Aorta (tissue), 5 donors: Measurements from ENCODE around the gene WDR31. TPM values are rescaled to one million over a fixed set of nuclear protein-coding genes. Genes with fewer than 3 reads are reported as not detected.
A peak's percentile ranks its signal among the peaks of the same experiment; 100 is the strongest.

ENCODE experiments used
- ATAC-seq: fragments of 200-7000 bp; cut with Tn5 transposase; one replicate; pipeline ENCODE4 v1.9.1; 2022; ENCODE audit warnings: moderate library complexity; ENCODE audit not compliant: low FRiP score
- DNase-seq, 2 donors: peaks; one replicate each; pipeline ENCODE4 v3.0.0-alpha.2; 2020
- H3K27ac ChIP-seq, 2 donors: one replicate each; pipeline ENCODE4 v1.5.1; 2013; ENCODE audit warnings: low read length in 2 of 2, mild to moderate bottlenecking in 2 of 2, moderate library complexity in 2 of 2, control low read depth in 1 of 2, inconsistent platforms in 1 of 2, low read depth in 1 of 2
- H3K27me3 ChIP-seq, 2 donors: one replicate each; pipeline ENCODE4 v1.6.1; 2013; ENCODE audit warnings: control low read depth in 1 of 2, low read length in 1 of 2, mild to moderate bottlenecking in 1 of 2, moderate library complexity in 1 of 2; ENCODE audit not compliant: insufficient read depth in 2 of 2, control insufficient read depth in 1 of 2
- H3K36me3 ChIP-seq, 2 donors: one replicate each; pipeline ENCODE4 v1.6.1; 2013; ENCODE audit warnings: control low read depth in 1 of 2, low read length in 1 of 2, mild to moderate bottlenecking in 1 of 2; ENCODE audit not compliant: insufficient read depth in 2 of 2, control insufficient read depth in 1 of 2
- H3K4me1 ChIP-seq, 2 donors: one replicate each; pipeline ENCODE4 v1.6.1; 2013; ENCODE audit warnings: low read length in 2 of 2, control low read depth in 1 of 2, mild to moderate bottlenecking in 1 of 2, moderate library complexity in 1 of 2; ENCODE audit not compliant: insufficient read depth in 2 of 2, control insufficient read depth in 1 of 2
- H3K4me3 ChIP-seq, 2 donors: one replicate each; pipeline ENCODE4 v1.5.1; 2013; ENCODE audit warnings: low read length in 2 of 2, control low read depth in 1 of 2, mild to moderate bottlenecking in 1 of 2
- H3K9me3 ChIP-seq: one replicate; pipeline ENCODE4 v1.6.1; 2013; ENCODE audit warnings: mild to moderate bottlenecking, low read length; ENCODE audit not compliant: control insufficient read depth
- WGBS, 2 donors: extraction: QIAGEN DNeasy Blood & Tissue Kit; methylation state at CpG; one replicate each; pipeline ENCODE4 v1.1.7; 2013; 5-methylcytosine and 5-hydroxymethylcytosine counted together
- intact Hi-C, 2 donors: fragments of 100-400 bp; cut with DNase I; formaldehyde crosslinking; loops; one replicate each; pipeline versions ENCODE4 v1.14.2 to v1.15.0; 2022
- polyA plus RNA-seq, 2 donors: library from polyadenylated mRNA; stranded (reverse); fragments of 200-250 nt; gene quantifications; one replicate each; pipeline ENCODE4 v1.2.3, GENCODE V29; 2013
- total RNA-seq, 2 donors: library from RNA; stranded (reverse); fragmentation: NEBNext Ultra II Directional; extraction: Animal tissue kit (Norgen Biotek cat#: 25700); gene quantifications; one replicate each; pipeline ENCODE4 v1.2.1, GENCODE V29; 2021
- donor health status: healthy with polysubstance abuse.
- donor health status: Bipolar disorder and iron deficiency.
- donor health status: DM: no; HTN: no; CAD: no.
- donor health status: DM: no; HTN: no; CAD: no.
- donor health status: DM: yes; HTN: yes; CAD: no.

Gene WDR31
- total and polyA plus RNA-seq, 4 donors: 0.54 to 2.1 (median 1.1) TPM

- DNase-seq: no peak
- H3K4me1 ChIP-seq: no peaks in the 10 kb centered on the region
- H3K4me3 ChIP-seq: peak within 1 kb of the TSS; percentile 36 to 47
- 2% methylated on average over 44 to 71 of the region's 71 CpGs for whole genome bisulfite sequencing, 2 donors
- no peak within 1 kb of the TSS for H3K27ac ChIP-seq
- H3K36me3 ChIP-seq: no peaks in the 10 kb centered on the region
- H3K9me3 ChIP-seq: no peaks in the 10 kb centered on the region
- intact Hi-C loops: no loop called here
- peak; percentile 27 for ATAC-seq
- H3K27me3 ChIP-seq: no peaks in the 10 kb centered on the region
Observed at GRCh38 chr9:113349445-113350094, 9.5 kb upstream of the WDR31 start, which contains the start of gene BSPRY. Gene BSPRY (plus strand): TSS chr9:113349541. CDS start chr9:113349580, 39 bp downstream.

- DNase-seq (no peak), ATAC-seq (no peak)
- intact Hi-C loops: no loop called here
- Histone ChIP-seq H3K27ac (no peak overlapping the region), H3K27me3 (no peaks in the 10 kb centered on the region), H3K9me3 (no peaks in the 10 kb centered on the region), H3K4me3 (peak overlapping the region; percentile 36 to 47), H3K4me1 (no peaks in the 10 kb centered on the region), H3K36me3 (no peaks in the 10 kb centered on the region)
- 34 to 37% methylated on average over 13 of the region's 13 CpGs for WGBS, 2 donors
Observed at GRCh38 chr9:113349066-113349444, 9.0 kb upstream of the WDR31 start.

- no peak overlapping the region for H3K4me3 ChIP-seq
- intact Hi-C loops: no loop called here
- H3K4me1 ChIP-seq: no peaks in the 10 kb centered on the region
- no peaks in the 10 kb centered on the region for H3K36me3 ChIP-seq
- H3K27ac ChIP-seq: no peak overlapping the region
- DNase-seq (no peak), ATAC-seq (no peak)
- H3K27me3 ChIP-seq: no peaks in the 10 kb centered on the region
- 93 to 96% methylated on average over 3 of the region's 3 CpGs for WGBS, 2 donors
- H3K9me3 ChIP-seq: no peaks in the 10 kb centered on the region
Observed at GRCh38 chr9:113348437-113348836, 8.4 kb upstream of the WDR31 start.

- DNase-seq: no peak
- no peak overlapping the region for H3K27ac ChIP-seq
Observed at GRCh38 chr9:113345671-113346070, 5.6 kb upstream of the WDR31 start.

GRCh38 chr9:113345190-113345589, 5.1 kb upstream of the WDR31 start:
- no peak for DNase-seq
- H3K9me3 ChIP-seq: no peaks in the 10 kb centered on the region
- no peak overlapping the region for H3K4me3 ChIP-seq
- WGBS, 2 donors: 66 to 72% methylated on average over 2 of the region's 2 CpGs
- intact Hi-C loops: no loop called here
- no peak for ATAC-seq
- no peaks in the 10 kb centered on the region for H3K4me1 ChIP-seq
- H3K27ac ChIP-seq: no peak overlapping the region
- no peaks in the 10 kb centered on the region for H3K27me3 ChIP-seq
- no peaks in the 10 kb centered on the region for H3K36me3 ChIP-seq

More at GRCh38 chr9:113345671-113346070, 5.6 kb upstream of the WDR31 start:
- WGBS, 2 donors: 38 to 42% methylated on average over 1 of the region's 1 CpG
- no peak overlapping the region for H3K4me3 ChIP-seq
- H3K36me3 ChIP-seq: no peaks in the 10 kb centered on the region
- H3K9me3 ChIP-seq: no peaks in the 10 kb centered on the region
- H3K4me1 ChIP-seq: no peaks in the 10 kb centered on the region
- ATAC-seq: no peak
- intact Hi-C loops: no loop called here
- no peaks in the 10 kb centered on the region for H3K27me3 ChIP-seq

- intact Hi-C loops: loop anchor here in 1 of 2 donors (5.0 kb wide), 1 partner anchor 34 kb away; the partner anchor contains the start of gene HDHD3
- DNase-seq (peak; percentile 83 to 89), ATAC-seq (peak; percentile 89)
- Histone ChIP-seq H3K36me3 (no peaks in the 10 kb centered on the region), H3K27ac (peak overlapping the region in 1 of 2 donors; percentile 87), H3K27me3 (no peaks in the 10 kb centered on the region), H3K4me1 (peaks cover 0 to 2% of the 10 kb centered on the region in 2 donors), H3K9me3 (no peaks in the 10 kb centered on the region), H3K4me3 (no peak overlapping the region)
- 2 to 9% methylated on average over 1 of the region's 1 CpG for WGBS, 2 donors
Observed at GRCh38 chr9:113343732-113344231, 3.7 kb upstream of the WDR31 start.

- Histone ChIP-seq H3K27ac (no peak overlapping the region), H3K4me3 (no peak overlapping the region), H3K9me3 (no peaks in the 10 kb centered on the region), H3K4me1 (peaks cover 0 to 2% of the 10 kb centered on the region in 2 donors), H3K36me3 (no peaks in the 10 kb centered on the region), H3K27me3 (no peaks in the 10 kb centered on the region)
- intact Hi-C loops: loop anchor here in 1 of 2 donors (2.0 to 5.0 kb wide), 2 partner anchors 35 to 67 kb away; partner anchors contain the start of genes CDC26, HDHD3 and PRPF4
- WGBS, 2 donors: 74% methylated on average over 9 of the region's 9 CpGs
- no peak for DNase-seq
- no peak for ATAC-seq
Observed at GRCh38 chr9:113341712-113342410, 1.8 kb upstream of the WDR31 start.

- no peaks in the 10 kb centered on the region for H3K9me3 ChIP-seq
- peaks cover 0 to 2% of the 10 kb centered on the region in 2 donors for H3K4me1 ChIP-seq
- H3K36me3 ChIP-seq: peaks cover 0 to 1% of the 10 kb centered on the region in 2 donors
- intact Hi-C loops: no loop called here
- H3K27me3 ChIP-seq: no peaks in the 10 kb centered on the region
- no peak overlapping the region for H3K4me3 ChIP-seq
- ATAC-seq (no peak), DNase-seq (no peak)
- no peak overlapping the region for H3K27ac ChIP-seq
- WGBS, 2 donors: 92% methylated on average over 2 of the region's 2 CpGs
Observed at GRCh38 chr9:113337714-113338113, 2.4 kb downstream of the WDR31 start.
